Astrocyte of the cerebellum (primary cell): ENCODE data around the gene KRT1.

Experiments used
- DNase-seq: peaks from one replicate; pipeline ENCODE4 v3.0.0-alpha.2; 2011; ENCODE audit warnings: low read depth
- H3K4me3 ChIP-seq: 2 replicates; pipeline ENCODE4 v1.5.1; 2011; ENCODE audit warnings: mild to moderate bottlenecking, low read depth, low read length, moderate library complexity
- in situ Hi-C: cut with HindIII; loops from 2 replicates; pipeline ENCODE4 v1.10.0; 2017; ENCODE audit warnings: low sequenced_read_pairs
- TF ChIP-seq, protein P1 (sequence below): IDR thresholded peaks from 2 replicates; pipeline ENCODE4 v1.5.1; 2012; ENCODE audit warnings: low read length, low read depth, moderate library complexity, mild to moderate bottlenecking; ENCODE audit errors: missing control alignments

Gene KRT1

GRCh38 chr12:52655720-52656124 is 24.5 kb downstream of the KRT1 start:
- TF ChIP-seq, protein P1, sequence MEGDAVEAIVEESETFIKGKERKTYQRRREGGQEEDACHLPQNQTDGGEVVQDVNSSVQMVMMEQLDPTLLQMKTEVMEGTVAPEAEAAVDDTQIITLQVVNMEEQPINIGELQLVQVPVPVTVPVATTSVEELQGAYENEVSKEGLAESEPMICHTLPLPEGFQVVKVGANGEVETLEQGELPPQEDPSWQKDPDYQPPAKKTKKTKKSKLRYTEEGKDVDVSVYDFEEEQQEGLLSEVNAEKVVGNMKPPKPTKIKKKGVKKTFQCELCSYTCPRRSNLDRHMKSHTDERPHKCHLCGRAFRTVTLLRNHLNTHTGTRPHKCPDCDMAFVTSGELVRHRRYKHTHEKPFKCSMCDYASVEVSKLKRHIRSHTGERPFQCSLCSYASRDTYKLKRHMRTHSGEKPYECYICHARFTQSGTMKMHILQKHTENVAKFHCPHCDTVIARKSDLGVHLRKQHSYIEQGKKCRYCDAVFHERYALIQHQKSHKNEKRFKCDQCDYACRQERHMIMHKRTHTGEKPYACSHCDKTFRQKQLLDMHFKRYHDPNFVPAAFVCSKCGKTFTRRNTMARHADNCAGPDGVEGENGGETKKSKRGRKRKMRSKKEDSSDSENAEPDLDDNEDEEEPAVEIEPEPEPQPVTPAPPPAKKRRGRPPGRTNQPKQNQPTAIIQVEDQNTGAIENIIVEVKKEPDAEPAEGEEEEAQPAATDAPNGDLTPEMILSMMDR, result no peak

GRCh38 chr12:52655251-52655650 is 25.0 kb downstream of the KRT1 start:
- H3K4me3 ChIP-seq, result no peak overlapping the region
- TF ChIP-seq, protein P1, result no peak
- DNase-seq, result no peak
- in situ Hi-C loops, result no loop called here

More at GRCh38 chr12:52655720-52656124, 24.5 kb downstream of the KRT1 start:
- no peak for DNase-seq
- in situ Hi-C loops, result no loop called here
- H3K4me3 ChIP-seq, result no peak overlapping the region

- H3K4me3 ChIP-seq, result no peak within 1 kb of the TSS
- DNase-seq, result no peak
- TF ChIP-seq, protein P1, result no peak
- in situ Hi-C loops, result no loop called here
Observed at GRCh38 chr12:52651726-52652261, 28.4 kb downstream of the KRT1 start, which contains the start of gene KRT2. TSS of gene KRT2 (minus strand) at chr12:52652211. CDS start at chr12:52652142, 69 bp downstream.

DNA sequence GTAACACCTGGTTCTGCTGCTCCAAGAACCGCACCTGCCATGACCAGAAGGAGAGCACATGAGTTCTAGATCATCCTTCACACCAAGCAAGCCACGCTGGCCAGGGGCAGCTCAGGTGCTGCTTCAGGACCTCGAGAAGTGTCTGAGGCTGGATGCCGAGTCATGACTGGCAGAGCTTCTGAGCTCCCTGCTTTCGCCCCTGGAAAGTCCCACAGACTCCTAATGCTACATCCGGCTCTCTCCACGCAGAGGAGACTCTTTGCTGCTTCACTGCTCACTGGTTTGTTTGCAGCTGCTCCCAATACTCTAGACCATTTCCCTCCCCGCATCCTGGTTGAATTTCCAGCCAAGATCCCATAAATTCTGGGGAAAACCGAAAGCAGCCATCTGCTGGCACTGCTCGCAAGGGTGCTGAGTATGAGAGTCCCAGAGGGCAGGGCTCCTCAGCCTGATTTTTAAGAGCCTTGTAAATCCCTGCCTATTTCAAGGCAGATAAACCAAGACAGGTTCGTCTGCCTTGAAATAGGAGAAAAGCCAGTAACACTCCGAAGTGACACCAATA is 29.6 kb downstream of the KRT1 start:
- in situ Hi-C loops, result no loop called here
- H3K4me3 ChIP-seq, result no peak overlapping the region
- TF ChIP-seq, protein P1, result no peak
- no peak for DNase-seq

GRCh38 chr12:52649066-52649465 is 31.1 kb downstream of the KRT1 start:
- in situ Hi-C loops, result loop anchor here (5.0 kb wide), 1 partner anchor 68 kb away; no protein-coding TSS in a partner anchor

GRCh38 chr12:52648012-52648550 is 32.1 kb downstream of the KRT1 start:
- H3K4me3 ChIP-seq, result no peak overlapping the region
- TF ChIP-seq, protein P1, result no peak
- in situ Hi-C loops, result loop anchor here (5.0 kb wide), 1 partner anchor 69 kb away; no protein-coding TSS in a partner anchor
- DNase-seq, result no peak

More at GRCh38 chr12:52649066-52649465, 31.1 kb downstream of the KRT1 start:
- H3K4me3 ChIP-seq, result no peak overlapping the region
- TF ChIP-seq, protein P1, result no peak
- no peak for DNase-seq
